H1 (cell line): ENCODE data around the gene NFYA. TPM values are rescaled to one million over a fixed set of nuclear protein-coding genes. Genes with fewer than 3 reads are reported as not detected.

Source experiments
- MAX ChIP-seq: IDR thresholded peaks from 2 replicates; pipeline ENCODE4 v1.6.1; 2012; ENCODE audit warnings: inconsistent platforms
- polyA plus RNA-seq, 7 experiments: library from polyadenylated mRNA; depleted of rRNA in 3 of 7; stranded (reverse) in 5 of 7; unstranded in 2 of 7; fragments of >200 nt in 5 of 7; fragments of 200-250 nt in 2 of 7; gene quantifications; 1 replicate in 5 of 7; 2 replicates in 1 of 7; 4 replicates in 1 of 7; pipeline versions ENCODE4 v1.2.1 to v1.2.3, GENCODE V29; 2011 to 2013; ENCODE audit warnings: missing spikeins in 2 of 7, mixed read lengths in 2 of 7
- total RNA-seq: library from RNA; stranded (reverse); fragmentation: NEBNext Ultra II Directional; extraction: Animal tissue kit (Norgen Biotek cat#: 25700); gene quantifications from 2 replicates; pipeline ENCODE4 v1.2.1, GENCODE V29; 2021

Gene NFYA
- total and polyA plus RNA-seq, 2 of the 8 experiments (the other 6 are each of a cell fraction or from before 2014, with no cell fraction given) = 19.8 to 33.7 TPM

GRCh38 chr6:41055149-41055548, 17.6 kb upstream of the NFYA start (continued):
- no peak for TF ChIP-seq MAX
